22Rv1 (cell line): ENCODE measurements around the gene PDLIM3.

Source experiments
- H3K27ac ChIP-seq: fragments of 450-650 bp; 2 replicates; pipeline ENCODE4 v1.5.1; 2017
- CTCF ChIP-seq: fragments of 450-650 bp; IDR thresholded peaks from 2 replicates; pipeline ENCODE4 v1.5.1; 2017; ENCODE audit warnings: mild to moderate bottlenecking
- ZFX ChIP-seq: fragments of 450-650 bp; IDR thresholded peaks from 2 replicates; pipeline ENCODE4 v1.6.1; 2017; ENCODE audit warnings: antibody characterized with exemption, borderline replicate concordance

Gene PDLIM3

GRCh38 chr4:185529413-185529812 is 5.9 kb downstream of the PDLIM3 start:
- TF ChIP-seq CTCF, result no peak
- no peak for TF ChIP-seq ZFX
- H3K27ac ChIP-seq, result no peak overlapping the region

GRCh38 chr4:185524888-185525863 is 10.1 kb downstream of the PDLIM3 start:
- no peak overlapping the region for H3K27ac ChIP-seq
- no peak for TF ChIP-seq ZFX
- no peak for TF ChIP-seq CTCF

- no peak overlapping the region for H3K27ac ChIP-seq
- TF ChIP-seq ZFX (no peak), CTCF (no peak)
Measured at GRCh38 chr4:185523862-185524261, 11.4 kb downstream of the PDLIM3 start.

GRCh38 chr4:185522451-185522850 is 12.9 kb downstream of the PDLIM3 start:
- no peak overlapping the region for H3K27ac ChIP-seq
- no peak for TF ChIP-seq CTCF
- TF ChIP-seq ZFX, result no peak

- no peak overlapping the region for H3K27ac ChIP-seq
Measured at GRCh38 chr4:185520119-185520518, 15.2 kb downstream of the PDLIM3 start.

GRCh38 chr4:185518494-185518893 is 16.8 kb downstream of the PDLIM3 start:
- TF ChIP-seq ZFX (no peak), CTCF (no peak)
- H3K27ac ChIP-seq, result no peak overlapping the region

More at GRCh38 chr4:185520119-185520518, 15.2 kb downstream of the PDLIM3 start:
- TF ChIP-seq ZFX (no peak), CTCF (no peak)

- no peak overlapping the region for H3K27ac ChIP-seq
- TF ChIP-seq CTCF (no peak), ZFX (no peak)
Measured at GRCh38 chr4:185518069-185518468, 17.2 kb downstream of the PDLIM3 start.
